Osteoblast (primary cell): ENCODE data around the gene FLNC. TPM values are rescaled to one million over a fixed set of nuclear protein-coding genes. Genes with fewer than 3 reads are reported as not detected.

Source experiments
- DNase-seq: peaks from one replicate; pipeline ENCODE4 v3.0.0; 2011; ENCODE audit warnings: low spot score, mixed read lengths; ENCODE audit not compliant: insufficient read length; ENCODE audit errors: missing footprints
- H2AFZ ChIP-seq: 2 replicates; pipeline ENCODE4 v1.6.0; 2011; ENCODE audit warnings: mild to moderate bottlenecking, low read length
- H3K27ac ChIP-seq: 2 replicates; pipeline ENCODE4 v1.5.1; 2011; ENCODE audit warnings: mild to moderate bottlenecking, low read depth, low read length, moderate library complexity
- H3K27me3 ChIP-seq: 2 replicates; pipeline ENCODE4 v1.6.0; 2012; ENCODE audit warnings: mild to moderate bottlenecking, control low read depth, inconsistent platforms, low read length, moderate library complexity; ENCODE audit not compliant: insufficient read depth
- H3K36me3 ChIP-seq: 2 replicates; pipeline ENCODE4 v1.5.1; 2011; ENCODE audit warnings: mild to moderate bottlenecking, low read length, control low read depth, moderate library complexity; ENCODE audit not compliant: insufficient read depth
- H3K4me1 ChIP-seq: 2 replicates; pipeline ENCODE4 v1.5.1; 2011; ENCODE audit warnings: mild to moderate bottlenecking, low read length, control low read depth, moderate library complexity; ENCODE audit not compliant: insufficient read depth
- H3K4me2 ChIP-seq: 2 replicates; pipeline ENCODE4 v1.6.0; 2011; ENCODE audit warnings: mild to moderate bottlenecking, low read length; ENCODE audit not compliant: insufficient read depth
- H3K4me3 ChIP-seq: fragments of 200-600 bp; sonication (generic); 3 replicates; pipeline ENCODE4 v1.5.1; 2012; ENCODE audit warnings: mild to moderate bottlenecking, low read length, inconsistent platforms; ENCODE audit not compliant: insufficient read depth
- H3K79me2 ChIP-seq: 2 replicates; pipeline ENCODE4 v1.6.0; 2012; ENCODE audit warnings: mild to moderate bottlenecking, low read length, control low read depth, inconsistent platforms; ENCODE audit not compliant: insufficient read depth
- H3K9me3 ChIP-seq: 2 replicates; pipeline ENCODE4 v1.5.1; 2011; ENCODE audit warnings: low read depth, low read length, control low read depth
- H4K20me1 ChIP-seq: 2 replicates; pipeline ENCODE4 v1.6.0; 2012; ENCODE audit warnings: mild to moderate bottlenecking, low read length, control low read depth; ENCODE audit not compliant: insufficient read depth
- CTCF ChIP-seq: IDR thresholded peaks from 2 replicates; pipeline ENCODE4 v1.5.1; 2011; ENCODE audit warnings: mild to moderate bottlenecking, low read depth, low read length, moderate library complexity; ENCODE audit errors: extremely low read depth
- total RNA-seq: library from RNA; depleted of rRNA; stranded (reverse); fragments of >200 nt; gene quantifications from 2 replicates; pipeline ENCODE4 v1.2.3, GENCODE V29; 2012

FLNC gene
- total RNA-seq, 1 donor: 130 TPM

GRCh38 chr7:128890306-128891109, 60.3 kb downstream of the FLNC start:
- no peaks in the 10 kb centered on the region for H3K9me3 ChIP-seq
- no peaks in the 10 kb centered on the region for H4K20me1 ChIP-seq
- H3K36me3 ChIP-seq: no peaks in the 10 kb centered on the region
- H3K27ac ChIP-seq: no peak overlapping the region
- no peaks in the 10 kb centered on the region for H3K4me1 ChIP-seq
- no peak overlapping the region for H2AFZ ChIP-seq
- H3K79me2 ChIP-seq: no peaks in the 10 kb centered on the region
- TF ChIP-seq CTCF: no peak
- no peak overlapping the region for H3K4me2 ChIP-seq
- peaks cover 17% of the 10 kb centered on the region for H3K27me3 ChIP-seq
- peak overlapping the region; percentile 22 for H3K4me3 ChIP-seq
- DNase-seq: peak; percentile 83

- Histone ChIP-seq H3K79me2 (no peaks in the 10 kb centered on the region), H3K27ac (no peak overlapping the region), H3K4me3 (peak overlapping the region; percentile 22), H3K27me3 (peaks cover 17% of the 10 kb centered on the region), H3K36me3 (no peaks in the 10 kb centered on the region), H2AFZ (no peak overlapping the region), H3K4me2 (no peak overlapping the region), H3K9me3 (no peaks in the 10 kb centered on the region), H3K4me1 (no peaks in the 10 kb centered on the region), H4K20me1 (no peaks in the 10 kb centered on the region)
- no peak for TF ChIP-seq CTCF
- peak; percentile 67 for DNase-seq
These were observed 61.1 kb downstream of the FLNC start for GRCh38 chr7:128891110-128891941.

GRCh38 chr7:128891942-128892269, 61.7 kb downstream of the FLNC start:
- Histone ChIP-seq H4K20me1 (no peaks in the 10 kb centered on the region), H3K4me3 (no peak overlapping the region), H2AFZ (no peak overlapping the region), H3K4me1 (no peaks in the 10 kb centered on the region), H3K4me2 (no peak overlapping the region), H3K36me3 (no peaks in the 10 kb centered on the region), H3K9me3 (no peaks in the 10 kb centered on the region), H3K27me3 (peaks cover 17% of the 10 kb centered on the region), H3K27ac (no peak overlapping the region), H3K79me2 (no peaks in the 10 kb centered on the region)
- peak; percentile 18 for DNase-seq
- TF ChIP-seq CTCF: no peak

GRCh38 chr7:128892521-128893250, 62.5 kb downstream of the FLNC start:
- Histone ChIP-seq H3K4me3 (no peak overlapping the region), H3K79me2 (no peaks in the 10 kb centered on the region), H3K27ac (no peak overlapping the region), H4K20me1 (no peaks in the 10 kb centered on the region), H2AFZ (no peak overlapping the region), H3K36me3 (no peaks in the 10 kb centered on the region), H3K4me1 (no peaks in the 10 kb centered on the region), H3K27me3 (peaks cover 17% of the 10 kb centered on the region), H3K4me2 (no peak overlapping the region), H3K9me3 (no peaks in the 10 kb centered on the region)
- DNase-seq: peak; percentile 73
- TF ChIP-seq CTCF: no peak
